Fibroblast of lung (primary cell): ENCODE measurements around the gene BTRC. TPM values are rescaled to one million over a fixed set of nuclear protein-coding genes. Genes with fewer than 3 reads are reported as not detected.

ENCODE experiments used
- DNase-seq, 2 donors: peaks; one replicate each; pipeline versions ENCODE4 v3.0.0 to v3.0.0-alpha.2; 2010; ENCODE audit warnings: low read depth in 2 of 2
- H2AFZ ChIP-seq: 2 replicates; pipeline ENCODE4 v1.5.1; 2012; ENCODE audit warnings: low read length, control low read depth, inconsistent platforms
- H3K27ac ChIP-seq: 2 replicates; pipeline ENCODE4 v1.5.1; 2011; ENCODE audit warnings: low read length, control low read depth; ENCODE audit not compliant: insufficient read depth
- H3K27me3 ChIP-seq: 2 replicates; pipeline ENCODE4 v1.5.1; 2011; ENCODE audit warnings: mild to moderate bottlenecking, low read length; ENCODE audit not compliant: control insufficient read depth, insufficient read depth
- H3K36me3 ChIP-seq: 2 replicates; pipeline ENCODE4 v1.5.1; 2011; ENCODE audit warnings: low read length; ENCODE audit not compliant: control insufficient read depth, insufficient read depth
- H3K4me1 ChIP-seq: 2 replicates; pipeline ENCODE4 v1.5.1; 2011; ENCODE audit warnings: low read length; ENCODE audit not compliant: control insufficient read depth, insufficient read depth; ENCODE audit errors: extremely low read depth
- H3K4me2 ChIP-seq: 2 replicates; pipeline ENCODE4 v1.5.1; 2011; ENCODE audit warnings: low read length, control low read depth; ENCODE audit not compliant: insufficient read depth; ENCODE audit errors: extremely low read depth
- H3K4me3 ChIP-seq, 4 experiments: fragments of 200-600 bp in 1 of 4; sonication (generic) in 1 of 4; replicated peaks in 1 of 4; 2 replicates each; pipeline ENCODE4 v1.5.1; 2011 to 2016; ENCODE audit warnings: low read length in 4 of 4, low read depth in 3 of 4, mild to moderate bottlenecking in 3 of 4, control low read depth in 2 of 4, inconsistent platforms in 1 of 4, mixed read lengths in 1 of 4; ENCODE audit not compliant: insufficient read depth in 1 of 4; ENCODE audit errors: control extremely low read depth in 1 of 4
- H3K79me2 ChIP-seq: 2 replicates; pipeline ENCODE4 v1.5.1; 2012; ENCODE audit warnings: mild to moderate bottlenecking, low read length, inconsistent platforms; ENCODE audit not compliant: control insufficient read depth, insufficient read depth
- H3K9ac ChIP-seq: 2 replicates; pipeline ENCODE4 v1.5.1; 2011; ENCODE audit warnings: mild to moderate bottlenecking, low read length, control low read depth; ENCODE audit not compliant: insufficient read depth
- H3K9me3 ChIP-seq: 2 replicates; pipeline ENCODE4 v1.5.1; 2012; ENCODE audit warnings: low read depth, low read length; ENCODE audit not compliant: control insufficient read depth, insufficient read depth
- H4K20me1 ChIP-seq: 2 replicates; pipeline ENCODE4 v1.5.1; 2011; ENCODE audit warnings: low read length; ENCODE audit not compliant: control insufficient read depth, insufficient read depth; ENCODE audit errors: extremely low read depth
- EZH2 ChIP-seq: IDR thresholded peaks from 2 replicates; pipeline ENCODE4 v1.5.1; 2012; ENCODE audit warnings: low read length, control low read depth, mild to moderate bottlenecking; ENCODE audit errors: missing control alignments
- polyA plus RNA-seq, 2 donors: library from polyadenylated mRNA; depleted of rRNA in 1 of 2; stranded (reverse) in 1 of 2; unstranded in 1 of 2; fragments of >200 nt; gene quantifications; 2 replicates each; pipeline ENCODE4 v1.2.1, GENCODE V29; 2011 to 2012; ENCODE audit warnings: missing spikeins in 1 of 2
- total RNA-seq: library from RNA; depleted of rRNA; stranded (reverse); fragments of >200 nt; gene quantifications from 2 replicates; pipeline ENCODE4 v1.2.1, GENCODE V29; 2014
- TF ChIP-seq, protein P1 (sequence below), 2 donors: IDR thresholded peaks in 1 of 2; conservative IDR thresholded peaks in 1 of 2; 1 replicate in 1 of 2; 2 replicates in 1 of 2; pipeline ENCODE4 v1.5.1; 2011 to 2012; ENCODE audit warnings: low read length in 2 of 2, control low read depth in 1 of 2, inconsistent platforms in 1 of 2, low read depth in 1 of 2, mild to moderate bottlenecking in 1 of 2

The BTRC gene
- total and polyA plus RNA-seq, 2 donors (not counting 1 experiment from before 2014, with no cell fraction given): 9.2 to 10.9 TPM

DNA sequence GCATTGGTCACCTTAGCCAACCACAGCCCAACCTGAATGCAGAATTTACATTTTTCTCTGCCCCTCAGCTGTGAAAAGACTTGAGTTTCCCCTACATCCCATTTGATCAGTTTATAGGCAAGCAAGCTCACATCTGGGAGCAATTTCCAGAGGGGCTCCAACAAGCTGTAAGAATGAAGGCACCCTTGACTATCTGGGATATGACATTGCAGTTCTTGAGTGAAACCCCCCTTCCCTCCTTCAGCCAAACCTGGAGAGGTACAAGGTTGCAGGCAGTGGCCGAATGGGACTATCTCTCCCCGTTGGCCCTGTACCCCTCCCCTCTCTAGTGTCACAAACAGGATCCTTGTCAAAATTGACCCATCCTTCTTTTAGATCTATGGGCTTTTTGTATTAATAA is 203.6 kb downstream of the BTRC start:
- no peaks in the 10 kb centered on the region for H3K27me3 ChIP-seq
- no peaks in the 10 kb centered on the region for H3K4me1 ChIP-seq
- H3K4me3 ChIP-seq: no peak overlapping the region
- TF ChIP-seq, protein P1, sequence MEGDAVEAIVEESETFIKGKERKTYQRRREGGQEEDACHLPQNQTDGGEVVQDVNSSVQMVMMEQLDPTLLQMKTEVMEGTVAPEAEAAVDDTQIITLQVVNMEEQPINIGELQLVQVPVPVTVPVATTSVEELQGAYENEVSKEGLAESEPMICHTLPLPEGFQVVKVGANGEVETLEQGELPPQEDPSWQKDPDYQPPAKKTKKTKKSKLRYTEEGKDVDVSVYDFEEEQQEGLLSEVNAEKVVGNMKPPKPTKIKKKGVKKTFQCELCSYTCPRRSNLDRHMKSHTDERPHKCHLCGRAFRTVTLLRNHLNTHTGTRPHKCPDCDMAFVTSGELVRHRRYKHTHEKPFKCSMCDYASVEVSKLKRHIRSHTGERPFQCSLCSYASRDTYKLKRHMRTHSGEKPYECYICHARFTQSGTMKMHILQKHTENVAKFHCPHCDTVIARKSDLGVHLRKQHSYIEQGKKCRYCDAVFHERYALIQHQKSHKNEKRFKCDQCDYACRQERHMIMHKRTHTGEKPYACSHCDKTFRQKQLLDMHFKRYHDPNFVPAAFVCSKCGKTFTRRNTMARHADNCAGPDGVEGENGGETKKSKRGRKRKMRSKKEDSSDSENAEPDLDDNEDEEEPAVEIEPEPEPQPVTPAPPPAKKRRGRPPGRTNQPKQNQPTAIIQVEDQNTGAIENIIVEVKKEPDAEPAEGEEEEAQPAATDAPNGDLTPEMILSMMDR (conservative IDR thresholded peaks at IDR 0.05 in 1 of 2, IDR thresholded peaks at IDR 0.05 in 1 of 2; ENCODE audit: low read depth in 1 of 2, low read length in 2 of 2): no peak
- TF ChIP-seq EZH2: no peak
- no peaks in the 10 kb centered on the region for H3K79me2 ChIP-seq
- H3K36me3 ChIP-seq: peaks cover 2% of the 10 kb centered on the region
- H3K9ac ChIP-seq: no peak overlapping the region
- H3K27ac ChIP-seq: no peak overlapping the region
- H3K9me3 ChIP-seq: no peaks in the 10 kb centered on the region
- no peaks in the 10 kb centered on the region for H4K20me1 ChIP-seq
- H3K4me2 ChIP-seq: no peak overlapping the region
- no peak overlapping the region for H2AFZ ChIP-seq
- no peak for DNase-seq

DNA sequence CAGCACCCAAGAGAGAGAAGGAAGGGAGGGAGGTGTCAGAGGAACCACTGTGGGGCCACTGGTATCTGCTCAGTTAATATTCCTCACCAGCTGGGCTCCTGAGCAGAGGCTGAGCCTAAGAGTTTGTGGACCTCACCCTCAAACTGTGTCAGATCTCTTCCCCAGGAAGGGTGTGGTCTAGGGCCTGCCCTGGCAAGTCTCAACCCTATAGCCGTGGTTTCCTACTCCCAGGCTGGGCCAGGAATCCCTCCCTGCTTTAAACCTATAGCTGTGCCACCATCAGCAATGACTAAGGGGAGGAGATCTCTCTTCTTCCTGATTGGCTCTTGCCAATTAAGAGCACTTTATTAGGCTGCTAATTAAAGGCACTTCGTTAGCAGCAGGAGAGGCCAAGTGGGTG is 204.2 kb downstream of the BTRC start:
- no peaks in the 10 kb centered on the region for H3K27me3 ChIP-seq
- no peak overlapping the region for H3K4me2 ChIP-seq
- no peaks in the 10 kb centered on the region for H3K36me3 ChIP-seq
- no peak overlapping the region for H2AFZ ChIP-seq
- DNase-seq: no peak
- H3K4me1 ChIP-seq: no peaks in the 10 kb centered on the region
- no peak overlapping the region for H3K9ac ChIP-seq
- H3K4me3 ChIP-seq: no peak overlapping the region
- TF ChIP-seq, protein P1 (conservative IDR thresholded peaks at IDR 0.05 in 1 of 2, IDR thresholded peaks at IDR 0.05 in 1 of 2; ENCODE audit: low read depth in 1 of 2, low read length in 2 of 2): no peak
- no peak for TF ChIP-seq EZH2
- H3K27ac ChIP-seq: no peak overlapping the region
- no peaks in the 10 kb centered on the region for H3K9me3 ChIP-seq
- no peaks in the 10 kb centered on the region for H4K20me1 ChIP-seq
- H3K79me2 ChIP-seq: no peaks in the 10 kb centered on the region

DNA sequence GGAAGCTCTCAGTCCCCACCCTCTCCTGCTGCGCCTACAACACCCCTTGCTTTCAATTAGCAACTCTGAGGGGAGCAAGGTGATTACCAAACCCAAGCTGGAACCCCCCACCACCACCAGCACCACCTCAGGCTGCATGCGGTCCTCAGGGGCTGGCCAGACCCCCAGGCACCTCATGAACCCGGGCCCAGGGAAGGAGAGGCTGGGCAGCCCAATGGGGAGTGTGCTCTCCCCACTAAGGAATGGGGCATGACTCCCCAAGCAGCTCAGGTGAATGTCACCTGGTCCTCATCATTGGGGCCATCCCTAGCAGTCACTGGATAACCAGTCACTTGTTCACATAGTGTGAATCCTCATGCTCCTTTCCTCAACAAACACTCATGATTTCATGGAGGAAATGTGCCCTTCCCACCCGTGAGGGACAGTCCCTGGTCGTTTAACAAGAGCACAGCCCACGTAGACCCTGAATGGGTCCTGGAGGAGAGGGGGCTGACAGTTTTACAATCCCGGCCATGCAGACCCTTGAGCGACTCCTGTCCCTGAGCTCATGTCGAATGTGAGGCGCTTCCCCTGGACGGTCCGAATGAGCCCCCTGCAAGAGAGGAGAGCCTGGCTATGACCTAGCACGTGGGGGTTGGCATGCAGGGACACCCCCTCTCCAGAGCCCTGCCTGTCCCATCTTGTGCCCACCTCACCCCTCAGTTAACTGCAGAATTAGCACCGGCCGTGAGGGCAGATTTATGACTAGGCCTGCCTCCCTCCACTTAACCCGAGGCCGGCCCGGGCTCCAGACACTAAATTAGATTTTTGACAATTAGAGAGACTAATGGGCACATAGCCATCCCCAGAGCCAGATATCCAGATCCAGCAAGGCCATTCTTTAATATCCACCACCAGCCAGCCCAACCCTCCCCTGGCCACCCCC is 205.0 kb downstream of the BTRC start:
- no peaks in the 10 kb centered on the region for H3K36me3 ChIP-seq
- no peaks in the 10 kb centered on the region for H3K9me3 ChIP-seq
- no peaks in the 10 kb centered on the region for H4K20me1 ChIP-seq
- no peak overlapping the region for H3K4me3 ChIP-seq
- no peak for TF ChIP-seq EZH2
- TF ChIP-seq, protein P1 (conservative IDR thresholded peaks at IDR 0.05 in 1 of 2, IDR thresholded peaks at IDR 0.05 in 1 of 2; ENCODE audit: low read depth in 1 of 2, low read length in 2 of 2): no peak
- no peaks in the 10 kb centered on the region for H3K27me3 ChIP-seq
- no peak overlapping the region for H3K9ac ChIP-seq
- no peak overlapping the region for H3K27ac ChIP-seq
- H3K79me2 ChIP-seq: no peaks in the 10 kb centered on the region
- H3K4me2 ChIP-seq: no peak overlapping the region
- H3K4me1 ChIP-seq: no peaks in the 10 kb centered on the region
- H2AFZ ChIP-seq: no peak overlapping the region
- DNase-seq: no peak
